ENCODE measurements around the gene CSF1. TPM values are rescaled to one million over a fixed set of nuclear protein-coding genes. Genes with fewer than 3 reads are reported as not detected.
A peak's percentile ranks its signal among the peaks of the same experiment; 100 is the strongest.

Gene CSF1
- total RNA-seq, 4 donors from 2014 or later: 7.6 to 34.8 (median 15.9) TPM

DNA sequence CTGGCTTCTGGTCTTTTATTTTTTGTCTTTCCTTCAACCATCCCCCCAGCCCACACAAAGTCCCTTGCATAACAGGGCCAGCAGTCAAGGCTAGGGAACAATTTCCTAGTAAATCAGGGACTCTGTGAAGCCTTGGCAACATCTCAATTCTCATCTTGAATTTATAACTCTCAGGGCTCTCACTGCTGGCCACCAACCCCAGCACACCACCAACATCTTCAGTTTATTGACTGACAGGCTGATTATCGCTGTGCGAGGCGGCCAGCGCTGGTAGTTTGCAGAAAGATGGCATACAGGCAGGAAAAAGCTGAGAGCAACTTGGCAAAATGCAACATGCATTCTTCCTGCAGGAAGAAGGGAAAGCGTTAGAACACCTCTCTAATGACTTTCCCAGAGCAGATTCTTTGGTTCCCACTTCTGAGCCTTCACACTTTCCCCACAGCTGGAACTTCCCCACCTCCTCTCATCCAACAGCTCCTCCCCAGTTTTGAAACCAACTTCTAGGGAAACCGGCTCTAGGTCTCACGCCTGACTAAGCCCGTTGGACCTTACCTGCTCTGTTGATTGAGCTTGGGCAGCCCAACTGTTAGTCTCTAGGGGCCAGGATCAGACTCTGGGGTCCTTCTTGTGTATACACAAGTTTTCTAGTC lies 26.3 kb upstream of the CSF1 start:
- peaks cover 4 to 33% (median 22%) of the 10 kb centered on the region in 3 donors for H3K4me1 ChIP-seq
- no peak for DNase-seq
- no peak overlapping the region for H3K4me3 ChIP-seq
- no peaks in the 10 kb centered on the region for H3K36me3 ChIP-seq
- H3K27ac ChIP-seq: peak overlapping the region in 1 of 4 donors; percentile 5
- H3K9me3 ChIP-seq: no peaks in the 10 kb centered on the region
- 62 to 72% methylated on average over 5 to 8 of the region's 8 CpGs for WGBS, 2 donors
- TF ChIP-seq POLR2A (IDR thresholded peaks at IDR 0.05): no peak
- TF ChIP-seq, protein P1, sequence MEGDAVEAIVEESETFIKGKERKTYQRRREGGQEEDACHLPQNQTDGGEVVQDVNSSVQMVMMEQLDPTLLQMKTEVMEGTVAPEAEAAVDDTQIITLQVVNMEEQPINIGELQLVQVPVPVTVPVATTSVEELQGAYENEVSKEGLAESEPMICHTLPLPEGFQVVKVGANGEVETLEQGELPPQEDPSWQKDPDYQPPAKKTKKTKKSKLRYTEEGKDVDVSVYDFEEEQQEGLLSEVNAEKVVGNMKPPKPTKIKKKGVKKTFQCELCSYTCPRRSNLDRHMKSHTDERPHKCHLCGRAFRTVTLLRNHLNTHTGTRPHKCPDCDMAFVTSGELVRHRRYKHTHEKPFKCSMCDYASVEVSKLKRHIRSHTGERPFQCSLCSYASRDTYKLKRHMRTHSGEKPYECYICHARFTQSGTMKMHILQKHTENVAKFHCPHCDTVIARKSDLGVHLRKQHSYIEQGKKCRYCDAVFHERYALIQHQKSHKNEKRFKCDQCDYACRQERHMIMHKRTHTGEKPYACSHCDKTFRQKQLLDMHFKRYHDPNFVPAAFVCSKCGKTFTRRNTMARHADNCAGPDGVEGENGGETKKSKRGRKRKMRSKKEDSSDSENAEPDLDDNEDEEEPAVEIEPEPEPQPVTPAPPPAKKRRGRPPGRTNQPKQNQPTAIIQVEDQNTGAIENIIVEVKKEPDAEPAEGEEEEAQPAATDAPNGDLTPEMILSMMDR (IDR thresholded peaks at IDR 0.05): no peak
- H3K27me3 ChIP-seq: no peaks in the 10 kb centered on the region
- intact Hi-C loops (cut with DNase I): no loop called here

DNA sequence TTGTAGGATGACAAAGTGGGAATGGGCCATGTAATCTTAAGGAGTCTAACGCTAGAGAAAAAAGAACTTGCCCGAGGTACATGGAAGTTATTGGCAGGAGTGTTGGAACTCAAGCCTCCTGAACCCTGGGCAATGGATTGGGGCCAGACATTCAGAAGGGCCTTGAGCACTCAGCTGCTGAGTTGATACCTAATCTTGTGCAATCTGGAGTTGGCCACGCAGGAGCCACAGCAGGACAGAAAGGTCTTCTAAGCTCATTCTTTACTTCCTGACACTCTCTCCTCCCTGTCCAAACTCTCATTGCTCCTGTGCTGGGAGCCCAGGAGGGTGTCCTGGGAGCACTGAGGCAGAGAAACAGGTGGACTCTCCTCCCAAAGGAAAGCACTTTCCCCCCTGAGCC lies 25.1 kb upstream of the CSF1 start:
- Histone ChIP-seq H3K36me3 (no peaks in the 10 kb centered on the region), H3K27me3 (no peaks in the 10 kb centered on the region), H3K9me3 (no peaks in the 10 kb centered on the region), H3K4me1 (peaks cover 4 to 31% (median 22%) of the 10 kb centered on the region in 3 donors), H3K4me3 (no peak overlapping the region), H3K27ac (no peak overlapping the region)
- WGBS, 2 donors: 64 to 66% methylated on average over 3 of the region's 3 CpGs
- intact Hi-C loops (cut with DNase I): no loop called here
- DNase-seq: no peak
- TF ChIP-seq, protein P1 (IDR thresholded peaks at IDR 0.05): no peak
- no peak for TF ChIP-seq POLR2A (IDR thresholded peaks at IDR 0.05)

DNA sequence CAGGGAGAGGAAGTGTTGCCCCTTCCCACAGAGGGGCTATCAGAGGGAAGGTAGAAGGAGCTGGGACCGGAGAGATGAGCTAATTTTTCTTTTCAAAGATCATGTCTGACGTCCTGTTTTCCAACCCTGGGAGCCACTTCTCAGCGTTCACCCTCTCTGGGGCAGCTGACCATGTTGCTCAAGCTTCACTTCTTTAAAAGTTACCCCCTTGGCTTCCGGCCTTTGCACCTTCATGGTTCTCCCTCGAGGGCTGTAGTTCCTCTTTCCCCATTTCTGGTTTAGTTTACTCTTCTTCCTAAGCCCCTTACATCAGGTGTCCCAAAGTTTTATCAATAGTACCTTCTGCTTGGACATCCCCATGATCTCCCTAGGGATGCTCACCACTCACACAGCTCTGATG lies 23.8 kb upstream of the CSF1 start:
- Histone ChIP-seq H3K9me3 (no peaks in the 10 kb centered on the region), H3K27me3 (no peaks in the 10 kb centered on the region), H3K27ac (no peak overlapping the region), H3K4me1 (peaks cover 4 to 33% (median 21%) of the 10 kb centered on the region in 3 donors), H3K4me3 (no peak overlapping the region), H3K36me3 (no peaks in the 10 kb centered on the region)
- no peak for TF ChIP-seq POLR2A (IDR thresholded peaks at IDR 0.05)
- TF ChIP-seq, protein P1 (IDR thresholded peaks at IDR 0.05): no peak
- intact Hi-C loops (cut with DNase I): no loop called here
- 76 to 84% methylated on average over 5 of the region's 5 CpGs for WGBS, 2 donors
- DNase-seq: no peak

DNA sequence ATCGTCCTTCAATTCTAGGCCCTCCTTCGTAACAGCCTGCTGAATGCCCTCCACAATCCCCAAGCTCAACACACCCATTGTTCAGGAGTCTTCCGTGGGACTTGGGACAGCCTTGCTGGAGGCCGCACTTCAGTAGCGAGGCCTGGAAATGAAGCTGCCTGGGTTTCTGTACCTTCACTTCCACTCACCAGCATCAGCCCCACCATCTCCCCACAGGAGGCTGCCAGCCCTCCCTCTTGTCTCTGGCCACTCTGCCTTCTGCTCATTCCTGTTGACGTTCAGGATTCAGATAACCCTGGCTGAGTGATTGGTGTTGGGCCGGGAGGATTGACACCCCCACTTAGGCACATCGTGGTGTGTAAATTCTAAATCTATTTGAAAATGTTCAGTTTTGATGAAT lies 23.4 kb upstream of the CSF1 start:
- Histone ChIP-seq H3K4me3 (no peak overlapping the region), H3K27ac (no peak overlapping the region), H3K9me3 (no peaks in the 10 kb centered on the region), H3K4me1 (peaks cover 5 to 38% (median 25%) of the 10 kb centered on the region in 3 donors), H3K36me3 (no peaks in the 10 kb centered on the region), H3K27me3 (no peaks in the 10 kb centered on the region)
- 60 to 93% methylated on average over 1 to 7 of the region's 8 CpGs for WGBS, 2 donors
- intact Hi-C loops (cut with DNase I): no loop called here
- DNase-seq: no peak
- TF ChIP-seq, protein P1 (IDR thresholded peaks at IDR 0.05): no peak
- no peak for TF ChIP-seq POLR2A (IDR thresholded peaks at IDR 0.05)

DNA sequence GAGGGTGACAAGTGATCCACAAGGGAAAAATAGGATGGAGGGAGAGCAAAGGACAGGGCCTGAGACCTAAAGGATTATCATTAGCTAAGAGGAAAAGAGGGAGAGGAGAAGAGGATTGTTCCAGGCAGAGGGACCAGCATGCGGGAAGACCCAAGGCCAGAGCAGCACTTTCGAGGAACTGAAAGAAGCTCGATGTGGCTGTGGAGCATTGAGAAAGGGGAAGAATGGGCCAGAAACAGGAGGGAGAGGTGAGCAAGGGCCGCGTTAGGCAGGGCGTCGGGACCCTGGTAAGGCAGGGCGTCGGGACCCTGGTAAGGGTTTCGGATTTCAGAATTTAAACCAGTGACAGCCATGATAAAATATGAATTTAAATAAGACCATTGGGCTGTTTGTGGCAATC lies 22.8 kb upstream of the CSF1 start:
- intact Hi-C loops (cut with DNase I): no loop called here
- H3K4me1 ChIP-seq: peaks cover 10 to 39% (median 29%) of the 10 kb centered on the region in 3 donors
- no peak overlapping the region for H3K4me3 ChIP-seq
- no peak overlapping the region for H3K27ac ChIP-seq
- no peak for DNase-seq
- H3K9me3 ChIP-seq: no peaks in the 10 kb centered on the region
- H3K27me3 ChIP-seq: no peaks in the 10 kb centered on the region
- 79 to 87% methylated on average over 10 of the region's 10 CpGs for WGBS, 2 donors
- TF ChIP-seq, protein P1 (IDR thresholded peaks at IDR 0.05): no peak
- no peak for TF ChIP-seq POLR2A (IDR thresholded peaks at IDR 0.05)
- H3K36me3 ChIP-seq: no peaks in the 10 kb centered on the region
